OCI-LY7 (cell line): Measurements from ENCODE around the gene OPCML.

ENCODE experiments used
- EZH2phosphoT487 ChIP-seq: fragments of 200-600 bp; sonication (generic); IDR thresholded peaks from 2 replicates; pipeline ENCODE4 v1.6.1; 2018; ENCODE audit warnings: low read depth, borderline replicate concordance, mild to moderate bottlenecking, mixed run types, antibody characterized with exemption, low read length, moderate library complexity, mixed read lengths
- TF ChIP-seq, protein P1 (sequence below): fragments of 200-600 bp; sonication (generic); conservative IDR thresholded peaks from 2 replicates; pipeline ENCODE4 v1.5.1; 2014; ENCODE audit warnings: mild to moderate bottlenecking, antibody characterized with exemption, low read length, moderate library complexity, mixed read lengths

DNA sequence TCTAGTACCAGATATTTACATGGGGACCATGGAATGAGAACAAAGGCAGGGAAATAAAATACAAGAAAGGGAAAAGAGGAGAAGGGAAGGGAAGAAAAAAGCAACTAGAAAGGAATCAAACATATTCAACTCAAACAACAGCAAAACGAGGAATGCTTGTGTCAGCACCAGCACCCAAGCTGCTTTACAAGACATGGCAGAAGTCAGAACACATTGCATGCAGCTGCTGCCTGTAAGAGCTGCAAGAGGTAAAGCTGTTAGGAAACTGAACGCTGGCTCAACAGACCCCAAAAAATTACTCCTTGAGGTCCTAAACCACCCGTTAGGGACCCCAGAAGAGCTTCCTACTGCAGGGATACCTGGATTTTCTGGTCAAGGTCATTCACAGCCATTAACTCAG is 296.9 kb downstream of the OPCML start:
- TF ChIP-seq, protein P1, sequence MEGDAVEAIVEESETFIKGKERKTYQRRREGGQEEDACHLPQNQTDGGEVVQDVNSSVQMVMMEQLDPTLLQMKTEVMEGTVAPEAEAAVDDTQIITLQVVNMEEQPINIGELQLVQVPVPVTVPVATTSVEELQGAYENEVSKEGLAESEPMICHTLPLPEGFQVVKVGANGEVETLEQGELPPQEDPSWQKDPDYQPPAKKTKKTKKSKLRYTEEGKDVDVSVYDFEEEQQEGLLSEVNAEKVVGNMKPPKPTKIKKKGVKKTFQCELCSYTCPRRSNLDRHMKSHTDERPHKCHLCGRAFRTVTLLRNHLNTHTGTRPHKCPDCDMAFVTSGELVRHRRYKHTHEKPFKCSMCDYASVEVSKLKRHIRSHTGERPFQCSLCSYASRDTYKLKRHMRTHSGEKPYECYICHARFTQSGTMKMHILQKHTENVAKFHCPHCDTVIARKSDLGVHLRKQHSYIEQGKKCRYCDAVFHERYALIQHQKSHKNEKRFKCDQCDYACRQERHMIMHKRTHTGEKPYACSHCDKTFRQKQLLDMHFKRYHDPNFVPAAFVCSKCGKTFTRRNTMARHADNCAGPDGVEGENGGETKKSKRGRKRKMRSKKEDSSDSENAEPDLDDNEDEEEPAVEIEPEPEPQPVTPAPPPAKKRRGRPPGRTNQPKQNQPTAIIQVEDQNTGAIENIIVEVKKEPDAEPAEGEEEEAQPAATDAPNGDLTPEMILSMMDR: no peak
- no peak for TF ChIP-seq EZH2phosphoT487
